ENCODE data around the gene SH3TC1.

SH3TC1 gene

GRCh38 chr4:8267077-8267476, 68.0 kb downstream of the SH3TC1 start:
- no peak for DNase-seq

GRCh38 chr4:8268211-8268610, 69.1 kb downstream of the SH3TC1 start:
- DNase-seq, result no peak

GRCh38 chr4:8268901-8269534, 69.9 kb downstream of the SH3TC1 start:
- no peak for DNase-seq

GRCh38 chr4:8269535-8270417, 70.7 kb downstream of the SH3TC1 start, which contains the start of gene HTRA3:
Gene HTRA3, plus strand, starts transcription at chr4:8269754. Its CDS starts 215 bp downstream, at chr4:8269969.
- DNase-seq, result no peak

- no peak for DNase-seq
These were observed 71.3 kb downstream of the SH3TC1 start for GRCh38 chr4:8270418-8270771.

GRCh38 chr4:8270912-8271815, 72.1 kb downstream of the SH3TC1 start:
- no peak for DNase-seq

- no peak for DNase-seq
These were observed 72.7 kb downstream of the SH3TC1 start for GRCh38 chr4:8271821-8272220.

GRCh38 chr4:8272472-8273428, 73.7 kb downstream of the SH3TC1 start:
- no peak for DNase-seq

- no peak for DNase-seq
These were observed 74.4 kb downstream of the SH3TC1 start for GRCh38 chr4:8273450-8273849.

GRCh38 chr4:8274066-8274652, 75.1 kb downstream of the SH3TC1 start:
- no peak for DNase-seq

GRCh38 chr4:8274765-8275547, 75.9 kb downstream of the SH3TC1 start:
- DNase-seq, result no peak

GRCh38 chr4:8275548-8275910, 76.4 kb downstream of the SH3TC1 start:
- DNase-seq, result no peak

- no peak for DNase-seq
These were observed 77.5 kb downstream of the SH3TC1 start for GRCh38 chr4:8276358-8277240.

- DNase-seq, result no peak
These were observed 78.4 kb downstream of the SH3TC1 start for GRCh38 chr4:8277356-8278008.

- no peak for DNase-seq
These were observed 78.9 kb downstream of the SH3TC1 start for GRCh38 chr4:8278009-8278395.

GRCh38 chr4:8278421-8279287, 79.6 kb downstream of the SH3TC1 start:
- DNase-seq, result no peak

- DNase-seq, result no peak
These were observed 80.4 kb downstream of the SH3TC1 start for GRCh38 chr4:8279321-8280157.

Measured in effector CD8-positive, alpha-beta T cell (primary cell).